GM23338 (cell line): ENCODE measurements around the gene TRIML2. TPM values are rescaled to one million over a fixed set of nuclear protein-coding genes. Genes with fewer than 3 reads are reported as not detected.

Experiments
- ATAC-seq: fragments of 200-7000 bp; cut with Tn5 transposase; 3 replicates; pipeline ENCODE4 v1.9.1; 2020
- DNase-seq: peaks from one replicate; pipeline ENCODE4 v3.0.0-alpha.2; 2015; ENCODE audit warnings: low spot score
- H2AFZ ChIP-seq: fragments of 200-600 bp; sonication (generic); 2 replicates; pipeline ENCODE4 v1.8.0; 2016; ENCODE audit warnings: antibody characterized with exemption, mild to moderate bottlenecking, moderate library complexity
- H3F3A ChIP-seq: fragments of 200-600 bp; sonication (generic); replicated peaks from 2 replicates; pipeline ENCODE4 v1.8.0; 2017; ENCODE audit warnings: antibody characterized with exemption, mixed run types, low read depth
- H3K27ac ChIP-seq: fragments of 200-600 bp; sonication (generic); 2 replicates; pipeline ENCODE4 v1.6.1; 2016; ENCODE audit warnings: low read depth
- H3K27me3 ChIP-seq: fragments of 200-600 bp; sonication (generic); 2 replicates; pipeline ENCODE4 v1.8.0; 2016; ENCODE audit warnings: mild to moderate bottlenecking, mixed run types, moderate library complexity; ENCODE audit not compliant: insufficient read depth
- H3K36me3 ChIP-seq: fragments of 200-600 bp; sonication (generic); 2 replicates; pipeline ENCODE4 v1.8.0; 2016; ENCODE audit warnings: mild to moderate bottlenecking; ENCODE audit not compliant: insufficient read depth
- H3K4me1 ChIP-seq: fragments of 200-600 bp; sonication (generic); 2 replicates; pipeline ENCODE4 v1.8.0; 2016; ENCODE audit warnings: mild to moderate bottlenecking, moderate library complexity; ENCODE audit not compliant: insufficient read depth
- H3K4me2 ChIP-seq: fragments of 200-600 bp; sonication (generic); 2 replicates; pipeline ENCODE4 v1.7.1; 2017; ENCODE audit warnings: mixed run types
- H3K4me3 ChIP-seq: fragments of 200-600 bp; sonication (generic); 2 replicates; pipeline ENCODE4 v1.6.1; 2016; ENCODE audit warnings: mixed run types
- H3K79me2 ChIP-seq: fragments of 200-600 bp; sonication (generic); replicated peaks from 2 replicates; pipeline ENCODE4 v1.8.0; 2017; ENCODE audit warnings: mild to moderate bottlenecking; ENCODE audit not compliant: insufficient read depth
- H3K9me2 ChIP-seq: fragments of 200-600 bp; sonication (generic); 2 replicates; pipeline ENCODE4 v1.8.0; 2017; ENCODE audit not compliant: insufficient read depth
- H4K20me1 ChIP-seq: fragments of 200-600 bp; sonication (generic); replicated peaks from 2 replicates; pipeline ENCODE4 v1.8.0; 2017; ENCODE audit warnings: mild to moderate bottlenecking; ENCODE audit not compliant: insufficient read depth
- H3K27ac Mint-ChIP-seq: 2 replicates; pipeline ENCODE4 v1.8.0; 2020; ENCODE audit warnings: inconsistent platforms, mild to moderate bottlenecking, moderate library complexity, mixed read lengths
- H3K27me3 Mint-ChIP-seq: 3 replicates; pipeline ENCODE4 v1.8.0; 2022; ENCODE audit warnings: low read depth, mild to moderate bottlenecking, moderate library complexity, mixed read lengths, inconsistent platforms; ENCODE audit not compliant: insufficient read depth, poor library complexity
- H3K36me3 Mint-ChIP-seq: 3 replicates; pipeline ENCODE4 v1.8.0; 2021; ENCODE audit warnings: low read depth, mild to moderate bottlenecking, inconsistent platforms, moderate library complexity, mixed read lengths
- H3K4me1 Mint-ChIP-seq: 3 replicates; pipeline ENCODE4 v1.8.0; 2020; ENCODE audit warnings: mild to moderate bottlenecking, inconsistent platforms, mixed read lengths
- H3K4me3 Mint-ChIP-seq: 3 replicates; pipeline ENCODE4 v1.8.0; 2021; ENCODE audit warnings: moderate library complexity, mild to moderate bottlenecking, inconsistent platforms, mixed read lengths
- H3K9me3 Mint-ChIP-seq: 3 replicates; pipeline ENCODE4 v1.8.0; 2020; ENCODE audit warnings: moderate library complexity, mild to moderate bottlenecking, inconsistent platforms, mixed read lengths
- CREB1 ChIP-seq: fragments of 250-450 bp; sonication (Bioruptor Pico); IDR thresholded peaks from 2 replicates; pipeline ENCODE4 v1.5.0; 2020; ENCODE audit warnings: low read depth, mild to moderate bottlenecking, moderate library complexity
- ETS1 ChIP-seq: IDR thresholded peaks from 2 replicates; pipeline ENCODE4 v1.6.1; 2016; ENCODE audit warnings: antibody characterized with exemption
- EZH2phosphoT487 ChIP-seq: fragments of 200-600 bp; sonication (generic); IDR thresholded peaks from one replicate; pipeline ENCODE4 v1.8.1; 2018; ENCODE audit warnings: antibody characterized with exemption; ENCODE audit not compliant: unreplicated experiment
- JUNB ChIP-seq: IDR thresholded peaks from one replicate; pipeline ENCODE4 v1.6.1; 2016; ENCODE audit warnings: antibody characterized with exemption; ENCODE audit not compliant: unreplicated experiment
- NANOG ChIP-seq: IDR thresholded peaks from 2 replicates; pipeline ENCODE4 v1.6.1; 2016; ENCODE audit warnings: antibody characterized with exemption, borderline replicate concordance
- POLR2AphosphoS5 ChIP-seq: IDR thresholded peaks from 2 replicates; pipeline ENCODE4 v1.6.1; 2016; ENCODE audit warnings: antibody characterized with exemption, low read depth
- REST ChIP-seq: IDR thresholded peaks from one replicate; pipeline ENCODE4 v1.6.1; 2018; ENCODE audit warnings: antibody characterized with exemption; ENCODE audit not compliant: unreplicated experiment
- ZNF114 ChIP-seq: fragments of 250-450 bp; sonication (Bioruptor Pico); IDR thresholded peaks from 2 replicates; pipeline ENCODE4 v1.5.0; 2020; ENCODE audit warnings: mild to moderate bottlenecking, moderate library complexity
- ZNF331 ChIP-seq: fragments of 250-450 bp; sonication (Bioruptor Pico); IDR thresholded peaks from 2 replicates; pipeline ENCODE4 v1.5.0; 2020; ENCODE audit warnings: low read depth, mild to moderate bottlenecking, moderate library complexity
- ZNF462 ChIP-seq: fragments of 250-450 bp; sonication (Bioruptor Pico); IDR thresholded peaks from 2 replicates; pipeline ENCODE4 v1.5.0; 2020; ENCODE audit warnings: mild to moderate bottlenecking, moderate library complexity
- polyA plus RNA-seq: library from polyadenylated mRNA; unstranded; fragments of >200 nt; fragmentation: Nextera tagmentation; extraction: Ambion mirVana; gene quantifications from 2 replicates; pipeline ENCODE4 v1.2.1, GENCODE V29; 2016
- total RNA-seq: library from RNA; depleted of rRNA; stranded (reverse); fragments of >200 nt; shearing (Covaris generic); gene quantifications from 2 replicates; pipeline ENCODE4 v1.2.3, GENCODE V29; 2014

TRIML2 gene
- total and polyA plus RNA-seq, 2 experiments from 2014 or later: 57.8 to 77.9 TPM

DNA sequence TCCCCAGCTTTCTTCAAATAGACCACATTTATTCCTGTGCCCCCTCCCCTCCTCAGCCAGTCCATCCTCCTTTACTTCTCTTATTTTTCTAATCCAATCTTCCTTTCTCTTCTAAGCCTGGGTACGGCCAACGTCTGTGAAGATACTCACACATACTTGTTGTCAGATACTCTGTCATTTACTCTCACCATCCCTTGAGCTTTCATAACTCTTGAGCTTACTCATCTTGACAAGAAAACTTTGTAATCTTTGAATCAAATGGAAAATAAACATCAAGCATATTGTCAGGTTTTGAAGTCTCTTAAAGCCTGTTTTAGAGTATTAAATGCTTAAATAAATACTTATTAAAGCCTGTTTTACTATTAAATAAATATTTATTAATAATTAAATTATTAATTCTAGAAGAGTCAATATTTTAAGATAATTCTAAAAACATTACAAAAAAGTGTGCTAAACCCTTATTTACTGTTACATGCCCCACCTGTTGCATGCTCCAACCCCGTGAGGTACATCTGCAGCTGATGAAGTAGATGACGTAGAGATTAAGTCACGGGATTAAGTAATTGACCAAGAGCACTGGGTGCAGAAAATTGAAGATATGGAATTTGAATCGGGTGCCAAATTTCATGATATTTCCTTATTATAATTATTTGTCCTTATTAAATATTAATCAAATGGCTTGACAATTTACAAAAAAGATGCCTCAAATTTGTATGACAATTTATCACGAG is 1.5 kb upstream of the TRIML2 start:
- Histone ChIP-seq H3K4me3 (no peak overlapping the region), H3F3A (no peaks in the 10 kb centered on the region; the same call in 1 of the 2 replicates), H3K79me2 (peaks cover 8% of the 10 kb centered on the region), H2AFZ (no peak overlapping the region), H3K4me1 (peaks cover 21% of the 10 kb centered on the region), H3K4me2 (no peak overlapping the region), H3K27ac (peak overlapping the region; percentile 99), H3K36me3 (no peaks in the 10 kb centered on the region), H3K9me2 (no peaks in the 10 kb centered on the region), H4K20me1 (no peaks in the 10 kb centered on the region), H3K27me3 (no peaks in the 10 kb centered on the region)
- Mint-ChIP-seq H3K27me3 (peaks cover 4% of the 10 kb centered on the region), H3K27ac (peak overlapping the region; percentile 97), H3K9me3 (peaks cover 3% of the 10 kb centered on the region; the same call in 2 of the 3 replicates), H3K4me3 (no peak overlapping the region), H3K4me1 (peaks cover 45% of the 10 kb centered on the region), H3K36me3 (peaks cover 20% of the 10 kb centered on the region)
- DNase-seq (no peak), ATAC-seq (no peak)
- TF ChIP-seq ETS1: no peak
- TF ChIP-seq POLR2AphosphoS5: no peak
- TF ChIP-seq EZH2phosphoT487: no peak
- TF ChIP-seq NANOG: no peak
- TF ChIP-seq ZNF331 (CRISPR knock-in tag): no peak
- no peak for TF ChIP-seq ZNF462
- no peak for TF ChIP-seq JUNB
- TF ChIP-seq CREB1 (CRISPR knock-in tag): no peak
- TF ChIP-seq ZNF114 (CRISPR knock-in tag): no peak
- no peak for TF ChIP-seq REST
